NCI-H748 treated with DMSO at 0.1 percent for 48 hours (cell line): ENCODE measurements around the gene HIVEP3.
"Not testable (repeated sequence)": the region's sequence is repeated elsewhere in the genome, so short reads cannot be mapped to it uniquely, and the experiment has no call there.

Experiments
- DNase-seq: peaks from one replicate; lab custom pipeline; 2025; lab: John Stamatoyannopoulos, UW

Gene HIVEP3

GRCh38 chr1:41580520-41581172, 338.1 kb downstream of the HIVEP3 start:
- DNase-seq, result no peak

- no peak for DNase-seq
Observed at GRCh38 chr1:41580021-41580420, 338.7 kb downstream of the HIVEP3 start.

GRCh38 chr1:41578712-41579335, 339.9 kb downstream of the HIVEP3 start:
- DNase-seq, result peak; percentile 90

GRCh38 chr1:41576620-41577019, 342.1 kb downstream of the HIVEP3 start:
- no peak for DNase-seq

GRCh38 chr1:41576206-41576605, 342.5 kb downstream of the HIVEP3 start:
- no peak for DNase-seq

- DNase-seq, result no peak
Observed at GRCh38 chr1:41574842-41575241, 343.9 kb downstream of the HIVEP3 start.

GRCh38 chr1:41573785-41574713, 344.7 kb downstream of the HIVEP3 start:
- peak; percentile 100 for DNase-seq

GRCh38 chr1:41573194-41573593, 345.5 kb downstream of the HIVEP3 start:
- no peak for DNase-seq

- DNase-seq, result no peak
Observed at GRCh38 chr1:41572224-41572623, 346.5 kb downstream of the HIVEP3 start.

- DNase-seq, result no peak
Observed at GRCh38 chr1:41571041-41571440, 347.7 kb downstream of the HIVEP3 start.

GRCh38 chr1:41568204-41568603, 350.5 kb downstream of the HIVEP3 start:
- no peak for DNase-seq

- no peak for DNase-seq
Observed at GRCh38 chr1:41566969-41567368, 351.8 kb downstream of the HIVEP3 start.

GRCh38 chr1:41566274-41566885, 352.3 kb downstream of the HIVEP3 start:
- DNase-seq, result no peak

GRCh38 chr1:41564741-41565475, 353.8 kb downstream of the HIVEP3 start:
- DNase-seq, result no peak

- DNase-seq, result no peak
Observed at GRCh38 chr1:41562328-41562727, 356.4 kb downstream of the HIVEP3 start.

- DNase-seq, result no peak
Observed at GRCh38 chr1:41560931-41561330, 357.8 kb downstream of the HIVEP3 start.

- DNase-seq, result no peak
Observed at GRCh38 chr1:41560496-41560895, 358.2 kb downstream of the HIVEP3 start.

- DNase-seq, result no peak
Observed at GRCh38 chr1:41559331-41559730, 359.4 kb downstream of the HIVEP3 start.

- no peak for DNase-seq
Observed at GRCh38 chr1:41558761-41559171, 360.0 kb downstream of the HIVEP3 start.

GRCh38 chr1:41557751-41558455, 360.8 kb downstream of the HIVEP3 start:
- DNase-seq, result no peak

- not testable (repeated sequence) for DNase-seq
Observed at GRCh38 chr1:41554746-41555145, 364.0 kb downstream of the HIVEP3 start.
